ENCODE results near the gene STARD6. TPM values are rescaled to one million over a fixed set of nuclear protein-coding genes. Genes with fewer than 3 reads are reported as not detected.

Gene STARD6
- total RNA-seq, 2 donors from 2014 or later: not detected

GRCh38 chr18:54294274-54294673 lies 63.4 kb downstream of the STARD6 start:
- H3K9me3 ChIP-seq: no peaks in the 10 kb centered on the region
- no peak overlapping the region for H3K27ac ChIP-seq
- DNase-seq: no peak
- no peaks in the 10 kb centered on the region for H3K27me3 ChIP-seq
- H3K4me3 ChIP-seq: no peak overlapping the region
- no peaks in the 10 kb centered on the region for H3K4me1 ChIP-seq
- H3K36me3 ChIP-seq: no peaks in the 10 kb centered on the region
- no peak for TF ChIP-seq CTCF (IDR thresholded peaks at IDR 0.05)
- intact Hi-C loops (cut with DNase I): no loop called here
- H3K9ac ChIP-seq (ENCODE audit: low read depth in 2 of 2, low read length in 2 of 2): no peak overlapping the region

GRCh38 chr18:54284981-54285785 lies 72.5 kb downstream of the STARD6 start:
- Histone ChIP-seq H3K36me3 (peaks cover 8% of the 10 kb centered on the region), H3K9me3 (no peaks in the 10 kb centered on the region), H3K9ac (ENCODE audit: low read depth in 2 of 2, low read length in 2 of 2) (no peak overlapping the region), H3K4me1 (no peaks in the 10 kb centered on the region), H3K4me3 (no peak overlapping the region), H3K27ac (no peak overlapping the region), H3K27me3 (no peaks in the 10 kb centered on the region)
- no peak for TF ChIP-seq CTCF (IDR thresholded peaks at IDR 0.05)
- intact Hi-C loops (cut with DNase I): no loop called here
- no peak for DNase-seq

GRCh38 chr18:54284535-54284934 lies 73.1 kb downstream of the STARD6 start:
- no peak for TF ChIP-seq CTCF (IDR thresholded peaks at IDR 0.05)
- H3K4me3 ChIP-seq: no peak overlapping the region
- no peak overlapping the region for H3K27ac ChIP-seq
- no peaks in the 10 kb centered on the region for H3K4me1 ChIP-seq
- no peak overlapping the region for H3K9ac ChIP-seq (ENCODE audit: low read depth in 2 of 2, low read length in 2 of 2)
- H3K27me3 ChIP-seq: no peaks in the 10 kb centered on the region
- no peak for DNase-seq
- intact Hi-C loops (cut with DNase I): no loop called here
- peaks cover 8% of the 10 kb centered on the region for H3K36me3 ChIP-seq
- no peaks in the 10 kb centered on the region for H3K9me3 ChIP-seq

- Histone ChIP-seq H3K9me3 (no peaks in the 10 kb centered on the region), H3K27ac (no peak overlapping the region), H3K27me3 (no peaks in the 10 kb centered on the region), H3K9ac (ENCODE audit: low read depth in 2 of 2, low read length in 2 of 2) (no peak overlapping the region), H3K36me3 (no peaks in the 10 kb centered on the region), H3K4me3 (no peak overlapping the region), H3K4me1 (no peaks in the 10 kb centered on the region)
- TF ChIP-seq CTCF (IDR thresholded peaks at IDR 0.05): no peak
- intact Hi-C loops (cut with DNase I): no loop called here
- DNase-seq: no peak
Observed at GRCh38 chr18:54280220-54280569, 77.5 kb downstream of the STARD6 start.

- no peak for TF ChIP-seq CTCF (IDR thresholded peaks at IDR 0.05)
- Histone ChIP-seq H3K9me3 (no peaks in the 10 kb centered on the region), H3K27ac (no peak overlapping the region), H3K4me1 (no peaks in the 10 kb centered on the region), H3K4me3 (no peak overlapping the region), H3K36me3 (no peaks in the 10 kb centered on the region), H3K9ac (ENCODE audit: low read depth in 2 of 2, low read length in 2 of 2) (no peak overlapping the region), H3K27me3 (no peaks in the 10 kb centered on the region)
- intact Hi-C loops (cut with DNase I): no loop called here
- DNase-seq: no peak
Observed at GRCh38 chr18:54279477-54280219, 78.0 kb downstream of the STARD6 start.
